Kasumi-1 (cell line): ENCODE measurements around the gene PRDM11.
"Not testable (repeated sequence)": the region's sequence is repeated elsewhere in the genome, so short reads cannot be mapped to it uniquely, and the experiment has no call there.

Experiments
- DNase-seq, 2 experiments: peaks; one replicate each; lab custom pipeline; 2025; lab: John Stamatoyannopoulos, UW

Gene PRDM11

DNA sequence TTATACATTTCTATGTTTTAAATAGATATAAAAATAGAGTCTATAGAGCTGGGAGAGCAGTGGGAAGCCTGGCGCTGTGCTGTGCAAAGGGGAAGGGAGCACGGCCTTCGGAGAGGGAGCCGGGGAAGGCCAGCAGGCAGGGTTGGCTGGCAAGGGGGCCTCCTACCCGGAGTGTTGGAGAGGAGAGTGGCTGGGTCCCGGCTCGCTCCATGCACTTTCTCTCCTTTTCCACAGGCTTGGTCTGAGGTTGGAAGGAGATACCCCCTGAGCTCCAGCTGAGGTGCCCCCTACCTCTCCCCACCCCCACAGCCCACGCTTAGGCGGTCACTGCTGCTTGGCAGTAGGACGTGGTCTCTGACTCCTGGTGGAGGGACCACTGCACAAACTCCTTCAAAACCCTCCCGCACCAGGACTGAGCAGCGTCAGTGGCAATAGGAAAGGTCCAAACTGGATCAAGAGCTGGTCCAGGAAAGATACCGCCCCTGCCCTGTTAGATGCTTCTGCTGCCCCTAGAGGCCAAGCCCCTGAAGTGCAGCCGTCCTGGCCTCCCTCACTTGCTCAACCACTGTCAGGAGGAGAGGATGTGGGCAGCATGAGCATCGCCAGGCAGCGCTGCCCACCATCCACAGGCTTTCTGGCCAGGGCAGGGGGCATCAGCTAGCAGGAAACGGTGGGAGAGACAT is 86.8 kb downstream of the PRDM11 start:
- peak; percentile 58 to 66 for DNase-seq

DNA sequence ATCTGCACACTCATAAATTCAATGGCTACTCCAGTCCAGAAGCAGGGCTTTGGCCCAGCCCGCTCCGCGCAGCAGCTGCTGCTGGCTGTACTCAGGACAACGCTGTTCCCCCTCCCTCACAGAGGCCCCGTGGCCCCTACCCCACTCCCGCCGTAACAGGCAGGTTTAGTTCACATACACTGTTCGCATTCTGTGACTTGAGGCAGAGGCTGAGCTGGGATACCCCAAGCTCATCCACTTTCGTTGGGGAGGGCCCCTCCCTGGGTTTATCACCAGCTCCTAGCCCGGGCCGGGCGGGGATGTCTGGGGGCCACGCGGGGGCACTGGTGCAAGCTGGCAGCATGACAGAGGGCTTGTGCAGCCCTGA is 87.3 kb downstream of the PRDM11 start:
- DNase-seq: no peak

DNA sequence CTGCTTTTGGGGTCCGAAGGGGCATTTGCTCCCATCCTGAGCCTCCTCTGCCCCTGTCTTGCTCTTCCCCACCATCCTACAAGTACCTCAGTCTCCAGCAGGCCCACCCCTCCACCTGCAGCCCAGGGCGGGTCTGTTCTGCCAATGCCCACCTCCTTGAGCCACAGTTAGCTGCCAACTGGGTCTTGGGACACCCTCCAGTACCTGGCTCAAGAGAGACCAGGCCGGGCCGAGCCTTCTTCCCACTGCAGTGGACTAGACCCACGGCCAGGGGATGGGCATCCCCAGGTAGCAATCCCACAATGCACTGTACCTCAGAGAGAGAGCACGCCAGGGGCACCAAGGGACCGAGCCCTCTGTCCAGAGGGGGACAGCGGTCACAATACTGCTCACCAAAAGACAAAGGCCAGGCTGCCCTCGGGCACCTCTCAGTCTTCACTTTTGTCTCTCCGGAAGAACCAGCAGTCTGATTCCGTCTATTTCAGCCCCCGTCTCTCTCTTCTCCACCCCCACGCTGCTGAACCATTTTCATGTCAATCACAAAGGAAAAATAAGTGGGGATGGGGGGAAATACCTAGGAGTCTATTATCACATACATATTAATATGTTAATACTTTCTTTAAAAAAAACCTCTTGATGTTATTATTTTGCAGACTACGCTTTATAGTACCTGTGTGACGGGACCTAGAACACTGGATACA is 88.0 kb downstream of the PRDM11 start:
- no peak for DNase-seq

GRCh38 chr11:45237711-45238315 is 91.4 kb downstream of the PRDM11 start:
- DNase-seq: no peak

DNA sequence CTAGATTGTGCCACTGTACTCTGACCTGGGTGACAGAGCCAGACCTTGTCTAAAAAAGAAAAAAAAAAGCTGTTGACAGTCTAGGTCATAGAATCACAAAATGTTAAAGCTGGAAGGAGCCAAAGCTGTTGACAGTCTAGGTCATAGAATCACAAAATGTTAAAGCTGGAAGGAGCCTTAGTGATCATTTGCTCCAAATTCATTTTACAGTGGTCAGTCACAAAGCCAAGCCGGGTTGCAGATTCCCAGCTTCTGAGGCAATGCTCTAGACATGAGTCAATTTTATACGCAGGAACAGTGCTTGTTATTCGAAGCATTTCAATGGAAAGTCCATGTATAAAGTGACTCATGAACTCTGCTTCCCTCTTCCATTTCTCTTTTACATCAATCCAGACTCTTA is 92.3 kb downstream of the PRDM11 start:
- no peak for DNase-seq

DNA sequence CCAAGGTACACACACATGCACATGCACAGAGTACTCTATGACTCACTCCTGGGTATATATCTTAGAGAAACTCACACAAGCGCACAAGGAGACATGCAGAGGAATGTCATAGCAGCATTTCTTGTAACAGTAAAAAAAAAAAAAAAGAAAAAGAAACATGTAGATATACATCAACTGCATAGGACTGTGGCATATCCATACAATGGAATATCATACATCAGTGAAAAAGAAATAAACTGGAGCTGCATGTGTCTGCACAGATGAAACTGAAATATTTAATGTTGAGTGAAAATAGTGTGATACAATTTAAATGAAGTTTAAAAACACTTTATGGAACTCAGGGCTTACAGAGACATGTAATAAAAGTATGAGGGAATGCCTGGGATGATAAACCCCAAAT is 93.3 kb downstream of the PRDM11 start:
- DNase-seq: no peak

- no peak for DNase-seq
Observed at GRCh38 chr11:45243967-45244366, 97.5 kb downstream of the PRDM11 start.

DNA sequence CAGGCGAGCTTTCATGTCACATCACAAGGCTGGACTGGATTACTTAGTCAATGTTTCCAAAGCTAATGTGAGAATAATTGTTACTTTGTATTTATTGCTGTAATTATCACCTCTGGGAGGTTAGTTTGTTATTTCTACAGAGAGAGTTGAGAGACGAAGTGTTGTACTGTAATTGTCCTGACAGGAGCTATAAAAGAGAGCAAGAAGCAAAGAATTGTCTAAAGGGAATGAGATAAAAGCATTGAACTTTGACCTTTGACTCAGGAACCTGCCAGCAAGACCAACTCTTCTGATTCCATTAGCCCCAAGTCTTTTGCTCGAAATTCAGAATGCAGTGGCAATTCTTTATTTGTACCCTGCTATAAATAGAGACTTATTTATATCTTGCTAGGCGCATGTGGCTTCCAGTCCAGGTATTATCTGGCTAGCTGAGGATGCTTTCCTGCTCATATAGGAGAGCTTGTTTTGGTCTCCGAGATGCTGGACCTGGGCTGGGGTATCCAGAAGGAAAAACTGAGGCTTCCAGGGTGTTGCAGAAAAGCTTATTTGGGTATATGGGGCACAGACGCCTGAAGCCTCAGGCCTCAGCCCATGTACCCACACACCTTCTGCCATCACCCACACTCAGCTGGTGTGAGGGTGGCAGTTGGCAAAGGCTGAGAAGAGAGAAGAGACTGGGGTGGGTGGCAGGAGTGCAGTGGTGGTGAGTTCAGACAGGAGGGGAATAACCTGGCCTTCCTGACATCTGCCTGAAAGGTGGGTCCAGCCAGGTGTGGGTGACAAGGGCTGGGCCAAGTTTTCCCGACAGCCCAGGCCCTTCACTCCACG is 99.0 kb downstream of the PRDM11 start:
- no peak for DNase-seq

GRCh38 chr11:45246241-45246640 is 99.8 kb downstream of the PRDM11 start:
- DNase-seq: no peak

DNA sequence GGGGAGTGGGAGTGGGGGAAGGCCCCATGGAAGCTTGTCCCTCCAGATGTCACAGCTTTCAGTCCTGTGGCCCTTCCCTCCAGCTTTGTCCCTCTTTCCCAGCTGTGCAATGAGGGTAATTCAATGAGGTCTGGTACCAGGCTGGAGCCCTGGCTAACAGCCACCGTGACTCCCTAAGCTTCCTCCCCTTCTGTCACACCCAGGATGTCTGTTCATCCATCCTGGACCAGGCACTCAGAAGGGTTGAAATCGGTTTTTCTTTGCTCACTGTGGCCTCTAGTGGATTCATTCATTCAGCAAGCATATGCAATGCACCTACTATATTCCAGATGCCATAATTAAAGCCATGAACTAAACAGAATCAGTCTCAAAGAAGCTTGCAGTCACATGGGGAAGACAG is 101.0 kb downstream of the PRDM11 start:
- no peak for DNase-seq

- no peak for DNase-seq
Observed at GRCh38 chr11:45248501-45249011, 102.1 kb downstream of the PRDM11 start.

DNA sequence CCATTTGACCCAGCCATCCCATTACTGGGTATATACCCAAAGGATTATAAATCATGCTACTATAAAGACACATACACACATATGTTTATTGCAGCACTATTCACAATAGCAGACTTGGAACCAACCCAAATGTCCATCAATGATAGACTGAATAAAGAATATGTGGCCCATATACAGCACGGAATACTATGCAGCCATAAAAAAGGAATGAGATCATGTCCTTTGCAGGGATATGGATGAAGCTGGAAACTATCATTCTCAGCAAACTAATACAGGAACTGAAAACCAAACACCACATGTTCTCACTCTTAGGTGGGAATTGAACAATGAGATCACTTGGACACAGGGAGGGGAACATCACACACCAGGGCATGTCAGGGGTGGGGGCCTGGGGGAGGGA is 102.9 kb downstream of the PRDM11 start:
- not testable (repeated sequence) for DNase-seq

- DNase-seq: no peak
Observed at GRCh38 chr11:45250035-45250718, 103.7 kb downstream of the PRDM11 start.

DNA sequence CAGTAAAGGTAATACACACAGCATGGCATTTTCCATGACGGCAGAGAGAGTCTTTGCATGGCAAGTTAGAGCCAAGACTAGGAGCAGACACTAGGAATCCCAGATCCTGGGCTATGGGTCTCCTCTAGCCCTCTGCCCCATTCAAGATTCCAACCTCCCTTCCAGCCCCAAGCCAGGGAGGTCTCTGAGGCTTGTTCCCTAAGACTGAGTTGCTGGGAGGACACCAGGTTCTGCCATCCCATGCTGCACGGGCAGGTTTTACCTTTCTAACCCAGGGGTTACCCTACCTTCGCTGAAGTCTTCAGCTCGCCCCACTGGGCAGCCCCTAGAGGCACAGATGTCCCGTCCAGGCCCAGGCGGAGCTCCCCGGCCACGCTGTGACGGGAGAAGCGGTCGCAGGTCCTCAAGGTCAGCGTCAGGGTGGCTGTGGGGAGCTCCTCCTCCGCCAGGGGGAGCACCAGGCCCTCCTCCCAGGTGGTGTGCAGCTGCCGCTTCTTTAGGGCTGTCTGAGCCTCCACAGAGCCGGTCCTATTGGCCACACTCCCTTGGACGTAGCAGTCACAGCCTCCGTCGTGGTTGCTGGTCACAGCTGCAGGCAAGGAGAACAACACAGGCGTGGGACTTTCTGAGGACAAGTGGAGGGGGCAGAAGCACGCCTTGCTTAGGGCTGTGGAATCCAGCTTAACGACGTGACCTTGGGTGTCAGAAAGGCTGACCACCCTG is 105.9 kb downstream of the PRDM11 start:
- DNase-seq: peak; percentile 5 to 10

GRCh38 chr11:45252877-45253276 is 106.4 kb downstream of the PRDM11 start:
- no peak for DNase-seq

- DNase-seq: no peak
Observed at GRCh38 chr11:45253640-45254039, 107.2 kb downstream of the PRDM11 start.

GRCh38 chr11:45254070-45254469 is 107.6 kb downstream of the PRDM11 start:
- DNase-seq: no peak

DNA sequence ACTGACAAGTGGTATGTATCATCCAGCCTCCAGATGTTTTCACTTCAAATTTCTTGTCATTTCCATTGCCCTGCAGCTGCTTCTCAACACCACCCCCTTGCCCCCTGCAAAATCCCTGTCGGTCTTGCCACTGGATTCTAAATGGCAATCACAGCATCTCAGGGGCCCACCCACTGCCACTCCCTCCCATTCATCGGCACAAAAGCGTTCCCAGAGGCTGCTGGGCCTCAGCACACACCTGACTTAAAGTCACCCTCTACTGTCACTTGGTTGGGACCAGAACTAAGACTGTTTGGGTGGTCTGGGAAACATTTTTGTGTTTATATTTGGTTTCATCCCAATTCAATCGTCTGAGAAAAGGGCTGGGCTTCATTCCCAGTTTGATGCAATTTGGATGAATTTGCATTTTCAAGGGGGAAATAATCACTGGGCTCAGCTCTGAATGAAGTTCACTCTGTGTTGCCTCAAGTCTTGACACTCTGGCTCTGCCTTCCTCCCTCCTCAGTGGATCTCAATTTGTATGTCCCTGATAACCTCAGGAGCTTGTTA is 112.6 kb downstream of the PRDM11 start:
- DNase-seq: no peak

GRCh38 chr11:45259592-45259991 is 113.2 kb downstream of the PRDM11 start:
- no peak for DNase-seq

DNA sequence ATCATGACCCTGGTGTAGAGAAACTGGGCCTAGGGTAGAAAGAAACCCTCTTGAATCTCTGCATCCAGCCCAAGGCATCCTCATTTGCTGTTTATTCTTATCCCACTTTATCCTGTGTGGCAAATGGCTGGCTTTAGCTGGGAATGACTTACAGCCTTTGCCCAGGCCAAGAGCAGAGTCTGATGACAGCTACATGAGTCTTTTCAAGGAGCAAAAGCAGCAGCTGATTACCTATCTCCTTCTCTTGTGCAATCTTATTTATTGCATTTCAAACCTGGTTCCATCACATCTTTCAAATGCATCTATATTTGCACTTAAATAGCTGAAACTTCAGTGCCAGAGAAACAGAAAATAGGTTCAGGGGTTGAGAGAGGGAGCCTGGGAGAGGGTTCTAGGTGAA is 113.6 kb downstream of the PRDM11 start:
- no peak for DNase-seq

GRCh38 chr11:45262900-45263299 is 116.5 kb downstream of the PRDM11 start:
- no peak for DNase-seq
